Activated CD4-positive, CD25-positive, alpha-beta regulatory T cell treated with anti-CD3 and anti-CD28 coated beads, Interleukin-2, amount 50 U/mL, for 72 hours (primary cell): ENCODE data around the gene PKD1.
"Not testable (repeated sequence)": the region's sequence is repeated elsewhere in the genome, so short reads cannot be mapped to it uniquely, and the experiment has no call there.

ENCODE experiments used
- DNase-seq: peaks from one replicate; pipeline ENCODE4 v3.0.0; 2021

PKD1 gene

DNA sequence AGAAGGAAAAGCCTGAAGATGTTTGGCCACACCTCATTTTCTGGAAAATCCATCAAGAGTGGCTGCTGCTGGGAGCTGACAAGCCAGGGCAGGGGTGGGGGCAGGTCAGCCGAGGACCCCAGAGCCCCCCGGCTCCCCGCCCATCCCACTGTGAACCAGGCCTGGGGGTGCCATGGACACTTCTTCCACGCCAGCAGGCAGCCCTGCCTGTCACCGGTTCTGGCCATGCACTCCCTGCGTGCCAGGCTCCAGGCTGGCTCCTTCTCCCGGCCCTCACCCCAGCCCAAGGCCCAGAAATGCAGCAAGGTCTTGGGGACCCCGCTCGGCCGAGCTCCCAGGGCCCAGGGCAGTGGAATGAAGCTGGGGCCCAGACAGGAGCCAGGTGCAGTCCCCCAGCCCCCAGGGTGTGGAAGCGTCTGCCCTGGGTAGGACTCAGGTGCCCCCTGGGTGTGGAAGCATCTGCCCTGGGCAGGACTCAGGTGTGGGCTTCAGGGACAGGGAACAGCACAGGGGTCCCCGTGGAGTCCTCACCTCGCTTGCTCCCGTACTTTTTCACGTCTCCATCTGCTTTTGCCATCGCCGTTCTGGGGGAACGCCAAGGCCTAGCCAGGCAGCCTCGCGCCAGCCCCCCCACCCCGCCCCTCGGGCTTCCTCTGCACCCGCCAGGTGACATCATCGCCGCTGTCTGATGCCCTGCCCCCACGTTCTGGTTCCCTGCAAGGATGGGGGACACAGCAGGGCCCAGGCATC, 12.6 kb downstream of the PKD1 start:
- not testable (repeated sequence) for DNase-seq

DNA sequence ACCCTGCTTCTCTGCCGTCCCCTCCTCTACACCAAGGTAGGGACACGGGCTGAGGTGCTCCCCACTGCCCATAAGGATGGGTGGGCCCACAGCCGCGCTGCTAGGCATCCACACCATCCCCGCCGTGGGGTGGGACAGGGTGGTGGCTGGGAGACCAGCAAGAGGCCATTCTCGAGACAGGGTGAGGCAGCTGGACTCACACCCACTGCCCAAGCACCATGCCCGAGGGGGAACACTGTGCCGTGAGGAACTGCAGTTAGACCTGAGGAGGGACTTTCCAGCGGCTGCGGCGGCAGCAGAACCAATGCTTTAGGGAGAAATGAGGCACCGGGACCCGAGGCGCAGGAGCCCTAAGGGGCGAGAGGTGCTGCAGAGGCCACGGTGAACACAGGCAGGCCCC, 13.3 kb downstream of the PKD1 start:
- DNase-seq: no peak

DNA sequence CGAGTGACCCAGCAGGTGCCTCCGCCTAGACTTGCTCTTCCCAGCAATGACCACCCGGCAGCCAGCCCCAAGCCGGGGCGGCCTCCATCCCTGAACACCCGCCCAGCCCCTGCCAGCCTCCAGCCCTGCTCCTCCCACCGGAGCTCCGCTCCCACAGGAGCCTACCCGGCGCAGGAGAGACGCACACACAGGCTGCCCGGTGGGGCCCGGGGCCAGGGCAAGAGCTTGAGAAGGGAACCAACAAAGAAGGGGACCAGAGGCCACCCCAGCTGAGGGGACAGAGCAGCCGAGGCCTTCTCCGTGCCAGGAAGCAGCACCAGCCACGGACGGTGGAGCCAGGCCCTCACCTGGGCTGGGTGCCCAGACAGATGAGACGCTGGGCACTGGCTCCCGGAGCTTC, 13.8 kb downstream of the PKD1 start:
- no peak for DNase-seq

DNA sequence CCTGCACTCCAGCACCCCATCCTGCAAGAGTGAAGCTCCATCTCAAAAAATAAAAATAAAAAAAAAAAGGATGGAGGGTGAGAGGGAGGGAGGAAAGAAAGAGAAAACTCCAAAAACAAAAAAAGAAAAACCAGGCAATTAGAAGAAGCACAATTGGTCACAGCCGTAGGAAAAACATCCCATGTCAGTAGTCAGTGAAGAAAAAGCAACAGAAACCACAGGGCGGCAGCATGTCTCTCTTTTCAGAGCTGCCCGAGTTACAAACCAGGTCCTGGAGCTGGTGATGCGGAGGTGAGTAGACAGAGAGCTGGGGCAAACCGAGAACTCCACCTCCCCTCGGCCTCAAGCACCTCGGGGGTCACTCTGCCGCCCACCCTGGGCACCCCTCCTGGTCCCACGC, 14.4 kb downstream of the PKD1 start:
- DNase-seq: not testable (repeated sequence)

DNA sequence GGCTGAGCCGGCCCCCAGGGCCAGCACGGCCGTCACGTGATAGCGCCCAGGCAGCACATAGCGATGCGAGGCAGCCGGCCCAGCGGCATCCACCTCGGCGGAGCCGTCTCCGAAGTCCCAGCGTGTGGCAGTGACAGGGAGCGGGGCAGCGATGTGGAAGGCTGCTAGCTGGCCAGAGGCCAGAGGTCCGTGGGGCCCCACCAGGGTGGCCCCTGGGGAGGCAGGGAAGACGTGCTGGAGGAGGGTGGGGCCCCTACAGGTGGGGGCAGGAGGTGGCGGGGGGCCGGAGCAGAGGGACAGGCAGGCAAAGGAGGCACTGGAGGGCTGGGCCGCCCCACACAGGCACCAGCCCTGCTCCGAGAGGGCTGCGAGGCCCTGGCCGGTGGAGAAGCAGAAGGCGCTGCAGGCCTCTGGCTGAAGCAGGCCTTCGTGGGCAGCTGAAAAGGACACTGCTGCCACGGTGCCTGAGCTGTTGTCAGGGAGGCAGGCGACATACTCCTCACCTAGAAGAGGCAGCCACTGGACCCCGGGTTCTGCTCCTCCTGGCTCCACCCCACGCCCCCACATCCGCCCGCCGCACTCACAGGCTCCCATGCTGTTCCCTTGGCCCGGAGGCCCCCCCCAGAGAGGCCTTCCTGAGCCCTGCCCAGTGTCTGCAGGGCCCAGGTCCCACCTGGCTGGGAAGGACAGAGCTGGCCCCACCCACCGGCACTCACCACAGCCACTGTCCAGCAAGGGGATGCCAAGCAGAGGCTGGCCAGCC, 17.6 kb downstream of the PKD1 start:
- DNase-seq: not testable (repeated sequence)

DNA sequence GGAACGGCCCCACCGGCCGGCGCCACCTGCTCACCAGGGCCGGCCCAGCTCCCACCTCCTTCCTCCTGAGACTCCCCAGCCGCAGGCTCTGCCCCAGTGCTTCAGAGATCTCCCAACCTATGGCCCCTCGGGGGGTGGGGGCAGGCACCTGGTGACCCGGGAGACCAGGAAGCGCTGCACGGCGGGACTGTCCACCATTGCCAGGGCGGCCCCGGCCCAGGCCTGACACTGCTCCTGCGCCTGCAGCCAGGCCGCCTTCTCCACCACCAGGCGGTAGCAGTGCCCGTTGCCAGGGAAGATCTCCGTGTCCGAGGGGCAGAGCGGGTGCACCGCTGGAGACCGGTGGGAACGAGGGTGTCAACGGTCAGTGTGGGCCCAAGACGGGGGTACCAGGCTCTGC, 18.4 kb downstream of the PKD1 start:
- DNase-seq: not testable (repeated sequence)

DNA sequence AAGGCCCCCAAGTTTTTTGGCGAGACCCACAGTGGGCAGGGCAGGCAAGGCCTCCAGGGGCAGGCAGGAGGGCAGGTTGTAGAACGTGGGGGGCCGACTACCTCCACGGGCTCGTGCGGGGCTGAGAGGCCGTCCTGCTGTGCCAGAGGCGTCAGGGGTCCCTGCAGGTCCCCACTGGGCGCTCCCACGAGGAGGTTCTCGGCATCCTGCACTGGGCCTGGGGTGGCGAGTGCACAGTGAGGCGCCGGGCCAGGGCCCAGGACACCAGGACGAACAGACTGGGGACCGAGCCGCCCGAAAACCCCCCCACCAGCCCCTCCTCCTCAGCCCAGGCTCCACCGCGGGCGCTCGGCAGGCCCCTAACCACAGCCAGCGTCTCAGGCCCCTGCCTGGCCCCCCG, 19.3 kb downstream of the PKD1 start:
- not testable (repeated sequence) for DNase-seq

DNA sequence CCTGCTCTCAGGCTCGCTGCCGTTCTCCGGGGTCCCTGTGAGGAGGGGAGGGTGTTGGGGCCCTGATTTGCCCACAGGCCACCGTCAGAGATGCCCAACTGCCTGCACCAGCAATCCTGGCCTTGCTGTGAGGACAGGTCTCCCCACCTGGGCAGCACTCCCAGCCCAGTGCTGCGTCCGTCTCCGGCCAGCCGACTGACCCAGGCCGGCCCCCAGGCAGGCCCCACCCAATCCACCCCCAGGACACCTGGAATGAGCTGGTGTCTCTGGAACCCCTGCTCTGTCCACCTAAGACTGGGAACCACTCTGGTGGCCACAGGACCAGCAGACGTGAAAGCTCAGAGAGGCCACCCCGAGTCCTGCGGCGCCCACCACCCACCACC, 20.1 kb downstream of the PKD1 start:
- no peak for DNase-seq

DNA sequence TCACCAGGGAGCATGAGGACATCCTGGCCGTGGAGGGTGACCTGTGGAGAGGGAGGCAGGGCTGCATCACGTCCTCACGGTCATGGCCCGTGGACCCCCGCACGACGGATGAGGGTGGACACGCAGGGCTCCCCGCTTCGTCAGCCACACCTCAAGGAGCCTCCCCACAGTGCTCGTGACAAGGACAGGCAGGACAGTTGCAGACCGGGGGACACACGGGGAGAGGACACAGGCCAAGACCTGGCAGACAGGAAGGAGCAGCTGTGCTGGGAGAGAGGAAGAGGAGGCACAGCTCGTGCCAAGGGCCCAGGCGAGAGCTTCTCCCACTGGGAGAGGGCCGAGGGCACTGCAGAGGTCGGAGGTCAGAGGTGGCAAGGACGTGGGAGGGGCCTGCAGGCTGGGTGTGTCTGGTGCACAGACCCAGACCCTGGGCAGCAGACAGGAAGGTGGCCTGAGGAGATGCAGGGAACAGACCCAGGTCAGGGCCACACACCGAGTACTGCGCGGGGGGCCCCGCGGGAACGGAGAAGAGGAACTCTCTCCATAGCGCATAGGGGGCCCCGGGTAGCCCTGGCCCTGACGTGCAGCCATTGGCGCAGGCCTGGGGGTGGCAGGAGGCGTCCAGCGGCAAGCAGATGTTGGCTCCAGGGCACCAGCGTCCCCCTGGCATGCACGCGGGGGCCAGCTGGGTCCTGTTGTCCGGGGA, 20.7 kb downstream of the PKD1 start:
- DNase-seq: not testable (repeated sequence)

DNA sequence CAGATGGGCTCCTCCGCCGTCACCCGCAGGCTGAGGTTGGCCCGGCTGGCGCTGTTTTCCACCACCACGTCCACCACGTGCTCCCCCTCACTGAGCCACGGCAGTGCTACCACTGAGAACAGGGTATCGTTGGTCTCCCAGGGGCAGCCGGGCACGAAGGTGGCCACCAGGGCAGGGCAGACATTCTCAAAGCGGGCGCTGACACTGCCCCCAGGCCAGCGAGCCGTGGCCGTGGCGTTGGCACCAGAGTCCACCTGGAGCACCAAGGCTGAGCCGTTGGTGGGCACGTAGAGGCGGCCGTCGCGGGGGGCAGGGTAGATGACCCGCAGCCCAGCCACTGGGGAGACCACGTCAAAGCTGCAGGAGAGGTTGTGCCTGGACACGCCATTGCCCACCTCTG, 21.5 kb downstream of the PKD1 start:
- not testable (repeated sequence) for DNase-seq

DNA sequence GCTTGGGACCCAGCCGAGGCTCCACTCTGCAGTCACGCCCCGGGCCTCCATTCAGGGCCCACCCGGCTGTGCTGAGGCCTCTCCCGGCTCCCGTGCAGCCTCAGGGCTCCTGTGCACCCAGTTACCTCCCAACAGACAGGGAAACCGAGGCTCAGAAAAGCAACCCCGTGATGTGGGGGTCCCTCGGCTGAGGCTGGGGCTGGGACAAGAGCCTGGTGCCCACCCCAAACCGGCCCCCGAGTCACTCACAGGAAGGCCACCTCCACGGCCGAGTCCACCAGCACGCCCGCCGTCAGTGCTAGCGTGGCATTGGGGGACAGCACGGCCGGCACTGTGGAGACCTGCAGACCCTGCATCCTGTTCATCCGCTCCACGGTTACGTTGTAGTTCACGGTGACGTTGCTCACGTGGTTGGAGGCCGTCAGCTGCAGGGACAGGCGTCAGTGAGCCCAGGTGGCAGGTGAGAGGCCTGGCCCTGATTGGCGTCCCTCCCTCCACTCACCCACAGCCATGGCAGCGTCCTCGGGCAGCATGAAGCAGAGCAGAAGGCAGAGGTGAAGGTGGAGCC, 23.1 kb downstream of the PKD1 start:
- DNase-seq: not testable (repeated sequence)

DNA sequence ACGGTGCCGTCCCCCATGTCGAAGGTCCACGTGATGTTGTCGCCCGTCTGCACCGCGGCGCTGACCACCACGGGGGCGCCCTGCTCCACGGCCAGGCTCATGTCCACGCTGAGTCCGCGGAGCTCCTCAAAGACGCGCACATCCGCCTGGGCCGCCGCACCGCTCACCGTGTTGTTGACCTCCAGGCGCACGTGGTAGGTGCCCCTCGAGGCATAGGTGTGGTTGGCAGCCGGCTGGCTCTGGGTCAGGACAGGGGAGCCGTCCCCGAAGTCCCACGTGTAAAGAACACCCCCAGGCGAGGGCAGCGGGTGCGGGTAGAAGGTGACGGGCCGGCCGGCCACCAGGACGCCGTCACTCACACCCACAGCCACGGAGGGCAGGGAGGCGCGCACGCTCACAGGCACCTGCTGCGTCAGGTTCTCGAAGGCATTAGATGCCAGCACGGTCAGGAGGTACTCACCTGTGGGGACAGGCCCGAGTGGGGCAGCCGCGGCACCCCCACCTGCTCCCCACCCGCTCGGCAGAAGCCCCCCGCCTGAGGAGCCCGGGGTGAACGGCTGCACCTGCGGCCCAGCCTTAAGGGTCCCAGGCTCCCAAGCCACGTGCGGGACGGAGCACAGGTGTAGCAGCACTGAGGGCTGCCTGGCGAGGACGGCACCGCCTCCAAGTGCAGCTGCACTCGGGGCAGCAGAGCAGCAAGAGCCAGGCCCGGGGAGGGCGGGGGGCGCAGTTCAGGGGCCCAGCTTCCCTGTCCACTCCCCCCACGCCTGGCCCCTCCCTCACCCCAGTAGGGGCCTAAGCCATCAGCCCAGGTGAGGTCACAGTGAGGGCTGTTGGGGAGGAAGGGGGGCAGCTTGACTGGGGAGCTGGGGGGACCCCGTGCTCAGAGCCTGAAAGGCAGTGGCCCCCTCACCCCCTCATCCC, 24.0 kb downstream of the PKD1 start:
- DNase-seq: not testable (repeated sequence)

DNA sequence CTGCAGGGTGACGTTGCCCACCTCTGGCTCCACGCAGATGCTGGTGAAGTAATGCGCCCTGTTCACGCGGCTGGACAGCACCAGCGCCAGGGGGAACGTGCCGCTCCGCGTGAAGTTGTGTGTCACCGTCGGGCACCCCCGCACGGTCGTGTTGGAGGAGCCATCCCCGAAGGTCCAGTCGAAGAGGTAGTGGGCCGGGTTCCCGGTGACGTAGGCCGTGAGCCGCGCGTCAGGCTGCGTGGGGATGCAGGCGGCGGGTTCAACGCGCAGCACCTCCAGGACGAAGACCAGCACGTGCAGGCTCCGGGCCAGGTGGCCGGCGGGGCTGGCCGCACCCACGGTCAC, 24.7 kb downstream of the PKD1 start:
- DNase-seq: not testable (repeated sequence)

DNA sequence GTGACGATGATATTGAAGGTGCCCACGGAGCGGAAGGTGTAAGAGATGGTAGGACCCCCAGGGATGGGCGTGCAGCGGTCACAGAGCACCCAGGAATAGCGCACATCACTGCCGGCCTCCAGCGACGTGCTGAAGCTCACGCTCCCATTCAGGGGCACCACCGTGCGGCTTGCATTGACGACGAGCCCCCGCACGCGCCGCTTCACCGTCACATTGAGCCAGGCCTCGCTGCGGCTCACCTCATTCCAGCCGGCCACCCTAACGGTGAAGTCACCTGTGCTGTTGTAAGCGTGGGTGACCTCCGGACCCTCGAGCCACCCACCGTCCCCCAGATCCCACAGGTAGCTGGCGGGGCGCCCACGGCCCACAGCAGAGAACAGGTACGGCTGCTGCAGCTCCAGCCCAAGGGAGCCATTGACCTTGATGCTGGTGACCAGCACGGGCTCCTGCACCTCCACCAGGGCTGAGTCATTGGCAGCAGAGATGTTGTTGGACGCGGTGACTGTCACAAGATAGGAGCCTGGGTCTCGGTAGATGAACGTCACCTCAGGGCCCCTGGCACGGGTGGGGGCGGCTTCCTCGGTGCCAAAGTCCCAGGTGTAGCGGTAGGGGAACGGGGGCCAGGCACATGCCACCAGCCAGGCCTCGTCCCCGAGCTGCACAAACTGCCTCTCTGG, 25.2 kb downstream of the PKD1 start:
- not testable (repeated sequence) for DNase-seq

DNA sequence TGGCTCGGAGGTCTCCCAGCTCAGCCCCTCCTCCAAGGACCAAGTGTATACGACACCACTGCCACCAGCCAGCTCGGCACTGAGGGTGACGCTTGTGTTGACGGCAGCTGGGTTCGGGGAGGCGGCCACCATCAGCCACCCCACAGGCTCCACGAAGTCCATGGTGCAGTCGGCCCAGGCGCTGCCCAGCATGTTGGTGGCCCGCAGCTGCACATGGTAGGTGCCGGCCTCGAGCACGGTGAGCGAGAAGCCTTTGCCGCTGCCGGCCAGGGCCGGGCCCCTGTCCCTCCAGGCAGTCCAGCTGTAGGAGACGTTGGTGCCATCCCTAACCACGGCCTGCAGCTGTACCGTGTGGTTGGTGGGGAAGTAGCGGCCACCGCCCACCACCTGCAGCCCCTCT, 25.8 kb downstream of the PKD1 start:
- DNase-seq: not testable (repeated sequence)

DNA sequence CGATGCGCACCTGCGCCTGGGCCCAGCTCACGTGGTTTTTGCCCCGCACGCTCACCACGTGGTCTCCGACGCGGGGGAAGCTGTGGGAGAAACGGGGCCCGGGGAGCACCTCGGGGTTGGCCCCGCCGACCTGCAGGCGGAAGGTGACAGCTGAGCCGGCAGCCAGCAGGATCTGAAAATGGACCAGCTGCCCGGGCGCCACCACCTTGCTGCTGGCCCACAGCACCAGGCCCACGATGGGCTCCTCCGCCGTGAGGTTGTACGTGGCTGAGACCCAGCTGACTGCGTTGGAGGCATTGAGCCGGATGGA, 26.5 kb downstream of the PKD1 start:
- DNase-seq: not testable (repeated sequence)

DNA sequence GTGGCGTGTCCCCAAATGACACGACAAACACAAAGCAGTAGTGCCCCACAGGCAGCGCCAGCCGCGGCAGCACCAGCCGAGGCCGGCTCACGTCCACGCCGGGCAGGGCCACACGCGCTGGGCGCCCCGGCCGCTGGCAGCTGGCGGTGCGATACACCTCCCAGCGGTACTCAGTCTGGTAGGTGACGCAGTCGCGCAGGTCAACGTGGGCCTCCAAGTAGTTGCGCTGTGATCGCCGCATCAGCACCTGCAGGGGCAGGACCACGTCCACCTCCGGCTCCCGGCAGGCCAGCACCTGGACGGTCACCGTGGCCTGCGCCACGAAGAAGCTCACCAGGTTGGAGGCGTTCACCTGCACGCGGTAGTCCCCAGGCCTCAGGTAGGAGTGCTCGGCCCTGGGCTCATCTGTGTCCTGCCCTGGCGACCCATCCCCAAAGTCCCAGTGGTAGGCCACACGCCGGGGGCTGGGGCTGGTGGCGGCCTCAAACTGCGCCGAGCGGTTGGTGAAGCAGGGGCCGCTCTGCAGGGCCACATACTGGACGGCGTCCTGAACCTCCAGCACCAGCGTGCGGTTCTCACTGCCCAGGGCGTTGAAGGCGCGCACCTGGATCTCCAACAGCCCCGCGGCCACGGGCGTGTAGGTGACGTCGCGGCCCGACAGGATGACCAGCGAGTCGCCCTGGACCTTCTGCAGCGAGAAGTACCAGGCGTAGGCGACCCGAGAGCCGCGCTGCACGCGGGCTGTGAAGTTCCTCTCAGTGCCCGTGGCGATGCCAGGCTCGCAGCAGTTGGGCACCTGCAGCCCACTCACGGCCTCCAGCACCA, 27.0 kb downstream of the PKD1 start:
- not testable (repeated sequence) for DNase-seq

DNA sequence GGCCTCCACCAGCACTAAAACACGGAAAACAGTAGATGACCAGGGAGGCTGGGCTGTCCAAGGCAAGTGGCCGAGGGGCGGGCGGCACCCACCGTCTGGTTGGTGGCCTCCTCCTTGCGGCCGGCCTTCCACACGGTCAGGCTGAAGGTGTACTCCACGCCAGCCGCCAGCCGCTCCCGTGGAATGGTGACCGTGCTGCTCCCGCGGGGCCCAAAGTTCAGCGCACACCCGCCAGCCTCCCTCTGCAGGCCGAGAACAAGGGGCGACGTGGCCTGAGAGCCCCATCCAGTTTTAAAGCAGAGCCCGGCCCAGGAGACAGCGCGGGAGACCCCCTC, 27.9 kb downstream of the PKD1 start:
- DNase-seq: not testable (repeated sequence)

DNA sequence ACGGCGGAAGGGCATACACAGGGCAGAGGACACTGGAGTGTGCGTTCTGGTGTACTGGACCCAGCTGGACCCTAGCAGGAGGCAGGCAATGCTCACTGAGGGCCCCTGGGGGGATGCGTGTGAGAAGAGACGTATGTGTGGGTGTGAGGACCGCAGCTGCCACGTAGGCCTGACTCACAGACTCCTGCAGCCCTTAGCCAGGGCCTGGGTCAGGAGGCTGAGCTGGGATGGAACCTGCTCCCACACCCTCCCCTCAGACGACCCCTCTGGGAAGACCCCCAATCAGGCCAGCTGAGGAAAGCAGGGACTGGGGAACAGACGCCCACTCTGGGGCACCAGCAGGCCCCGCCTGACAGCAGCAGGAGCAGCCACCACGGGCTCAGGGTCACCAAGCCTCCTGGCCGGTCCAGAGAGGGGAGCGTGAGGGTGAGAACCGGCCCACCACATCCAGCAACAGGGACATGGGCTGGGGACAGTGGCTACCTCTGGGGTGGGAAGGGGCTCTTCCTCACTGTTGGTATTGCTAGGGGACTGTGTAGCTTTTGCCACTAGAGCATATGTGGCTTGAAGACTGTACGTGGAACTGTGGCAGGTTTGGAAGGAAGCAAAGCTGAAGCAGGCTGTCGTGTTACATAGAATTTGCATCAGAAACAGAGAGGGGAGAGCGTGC, 28.4 kb downstream of the PKD1 start:
- not testable (repeated sequence) for DNase-seq

DNA sequence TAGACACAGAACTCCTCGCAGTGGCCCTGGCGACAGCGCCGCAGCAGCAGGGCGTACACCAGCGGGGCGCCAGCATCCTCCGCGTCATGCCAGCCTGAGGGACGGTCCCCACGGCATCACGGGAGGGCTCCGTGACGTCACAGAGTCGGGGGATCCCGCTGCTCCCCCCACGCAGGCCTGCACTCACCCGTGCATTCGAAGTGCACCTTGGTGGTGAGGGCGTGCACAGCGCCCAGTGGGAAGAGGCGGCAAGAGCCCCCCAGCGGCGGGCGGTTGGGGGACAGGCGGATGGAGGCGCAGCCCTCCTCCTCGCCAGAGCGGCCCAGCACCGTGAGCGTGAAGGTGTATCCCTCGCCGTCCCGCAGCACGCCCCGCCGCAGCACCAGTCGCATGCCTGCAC, 29.5 kb downstream of the PKD1 start:
- DNase-seq: not testable (repeated sequence)

DNA sequence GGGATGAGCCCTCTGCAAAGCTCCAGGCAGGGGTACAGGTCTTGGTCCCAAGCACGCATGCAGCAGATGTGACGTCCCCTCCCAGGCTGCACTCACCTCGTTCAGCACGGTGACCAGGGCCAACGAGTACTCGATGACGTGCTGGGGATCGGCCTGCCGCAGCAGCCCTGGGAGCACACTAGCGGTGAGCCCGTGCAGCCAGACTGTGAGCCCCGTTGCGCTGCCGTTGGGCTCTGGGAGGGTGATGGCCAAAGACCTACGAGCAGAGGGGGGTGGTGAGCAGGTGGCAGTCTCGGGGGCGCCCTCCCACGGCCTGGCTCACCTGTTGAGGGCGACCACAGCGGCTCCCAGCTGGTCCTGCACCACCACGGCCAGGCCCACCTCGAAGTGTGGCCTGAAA, 29.9 kb downstream of the PKD1 start:
- not testable (repeated sequence) for DNase-seq
